GM19372 (cell line): Measurements from ENCODE around the gene FBF1.
"Not testable (repeated sequence)": the region's sequence is repeated elsewhere in the genome, so short reads cannot be mapped to it uniquely, and the experiment has no call there.

ENCODE experiments used
- ATAC-seq: cut with Tn5 transposase; IDR thresholded peaks from one replicate; pipeline ENCODE4 v1.9.1; 2021; ENCODE audit warnings: mild to moderate bottlenecking, low read depth, moderate library complexity; ENCODE audit not compliant: unreplicated experiment

The FBF1 gene, protein sequence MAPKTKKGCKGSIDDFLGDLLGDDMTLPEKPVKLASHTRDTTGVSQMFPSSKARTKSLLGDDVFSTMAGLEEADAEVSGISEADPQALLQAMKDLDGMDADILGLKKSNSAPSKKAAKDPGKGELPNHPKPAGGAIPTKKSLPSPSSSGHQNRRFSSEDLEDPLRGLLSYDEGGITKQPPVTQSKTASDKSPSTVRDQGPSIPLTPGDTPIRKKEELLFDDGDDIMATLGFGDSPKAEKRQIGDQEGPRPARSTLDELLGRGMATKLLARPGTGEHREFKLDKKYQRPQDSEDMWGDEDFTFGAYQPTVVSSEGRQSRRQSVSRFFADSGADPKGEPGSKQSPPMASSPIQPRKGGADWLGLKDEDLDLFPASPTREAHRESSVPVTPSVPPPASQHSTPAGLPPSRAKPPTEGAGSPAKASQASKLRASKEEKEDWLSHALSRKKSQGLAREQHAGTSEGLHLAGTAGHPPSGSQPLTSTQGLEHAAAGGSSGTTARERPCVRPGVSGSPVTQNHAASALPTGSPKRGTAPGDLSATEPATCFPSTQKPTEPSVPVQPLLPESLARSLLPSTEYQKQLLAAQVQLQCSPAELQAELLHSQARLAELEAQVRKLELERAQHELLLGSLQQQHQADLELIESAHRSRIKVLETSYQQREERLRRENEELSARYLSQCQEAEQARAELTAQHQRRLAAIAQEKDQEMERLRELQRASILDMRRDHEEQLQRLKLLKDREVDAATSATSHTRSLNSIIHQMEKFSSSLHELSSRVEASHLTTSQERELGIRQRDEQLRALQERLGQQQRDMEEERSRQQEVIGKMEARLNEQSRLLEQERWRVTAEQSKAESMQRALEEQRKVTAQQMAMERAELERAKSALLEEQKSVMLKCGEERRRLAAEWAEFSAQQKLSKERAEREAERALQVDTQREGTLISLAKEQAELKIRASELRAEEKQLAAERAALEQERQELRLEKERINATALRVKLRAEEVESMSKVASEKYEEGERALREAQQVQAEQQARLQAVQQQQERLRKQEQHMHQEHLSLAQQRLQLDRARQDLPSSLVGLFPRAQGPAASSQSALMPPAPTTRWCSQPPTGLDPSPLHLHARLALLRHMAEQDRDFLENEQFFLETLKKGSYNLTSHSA

GRCh38 chr17:75940727-75941441 is at the start of gene FBF1:
Gene FBF1, minus strand, starts transcription at chr17:75941042. Its CDS starts 2,893 bp downstream, at chr17:75938149.
- peak; percentile 99 for ATAC-seq

DNA sequence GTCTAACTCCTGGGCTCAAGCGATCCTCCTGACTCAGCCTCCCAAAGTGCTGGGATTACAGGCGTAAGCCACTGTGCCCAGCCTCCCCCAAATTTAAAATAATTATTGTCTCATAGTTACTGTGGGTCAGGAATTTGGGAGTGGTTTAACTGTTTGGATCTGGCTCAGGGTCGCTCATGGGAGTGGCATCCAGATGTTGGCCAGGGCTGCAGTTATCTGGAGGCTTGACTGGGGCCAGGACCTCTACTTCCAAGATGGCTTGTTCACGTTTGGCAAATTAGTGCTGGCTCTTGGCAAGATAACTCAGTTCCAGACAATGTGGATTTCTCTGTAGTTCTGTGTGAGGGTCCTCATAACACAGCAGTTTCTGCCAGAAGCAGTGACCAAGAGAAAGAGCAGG is 46.2 kb upstream of the FBF1 start:
- no peak for ATAC-seq

DNA sequence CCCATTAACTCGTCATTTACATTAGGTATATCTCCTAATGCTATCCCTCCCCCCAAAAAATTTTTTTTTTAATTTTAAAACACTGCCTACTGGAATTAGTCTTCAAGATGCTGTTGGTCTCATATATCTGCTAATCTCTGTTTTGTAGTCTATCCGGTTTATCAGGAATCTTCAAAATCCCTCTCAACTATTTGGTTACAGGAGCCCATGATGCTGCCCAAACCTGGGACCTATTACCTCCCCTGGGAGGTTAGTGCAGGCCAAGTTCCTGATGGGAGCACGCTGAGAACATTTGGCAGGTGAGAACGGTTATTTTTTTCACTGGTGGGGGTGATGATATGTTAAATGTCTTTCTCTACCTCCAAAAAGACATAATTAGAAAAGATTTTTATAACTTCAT is 45.1 kb upstream of the FBF1 start:
- no peak for ATAC-seq

DNA sequence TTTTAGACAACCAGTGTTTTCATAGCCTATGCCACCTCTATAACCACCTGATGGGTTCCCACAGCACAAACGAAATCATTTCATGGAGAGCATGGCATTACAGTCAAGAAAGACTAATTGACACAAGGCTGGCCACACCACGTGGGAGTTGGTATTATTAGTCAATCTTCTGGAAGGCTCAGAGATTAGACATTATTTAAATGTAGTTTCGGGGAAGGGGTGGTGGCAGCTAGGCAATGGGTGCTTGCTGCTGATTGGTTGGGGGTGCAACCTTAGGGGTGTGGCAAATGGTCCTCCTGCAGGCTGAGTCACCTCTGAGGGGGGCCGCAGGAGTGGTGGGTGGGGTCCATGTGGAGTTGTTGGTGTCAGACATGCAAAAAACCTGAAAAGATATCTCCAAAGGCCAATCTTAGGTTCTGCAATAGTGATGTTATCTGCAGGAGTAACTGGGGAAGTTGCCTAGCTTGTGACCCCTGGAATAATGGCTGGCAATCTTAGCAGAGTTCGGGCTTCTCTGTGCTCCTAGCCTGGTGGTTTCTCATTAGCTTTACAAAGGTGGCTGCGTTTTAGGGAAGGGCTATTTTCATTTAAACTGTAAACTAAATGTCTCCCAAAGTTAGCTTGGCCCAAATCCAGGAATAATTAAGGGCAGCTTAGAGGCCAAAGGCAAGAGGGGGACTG is 42.8 kb upstream of the FBF1 start:
- ATAC-seq, result no peak

- ATAC-seq, result no peak
Observed at GRCh38 chr17:75981019-75981615, 40.3 kb upstream of the FBF1 start.

- ATAC-seq, result no peak
Observed at GRCh38 chr17:75980188-75981018, 39.6 kb upstream of the FBF1 start.

- ATAC-seq, result peak; percentile 19
Observed at GRCh38 chr17:75979705-75980187, 38.9 kb upstream of the FBF1 start.

- peak; percentile 87 for ATAC-seq
Observed at GRCh38 chr17:75978938-75979704, 38.3 kb upstream of the FBF1 start, which contains the start of the genes ACOX1 and TEN1. Gene ACOX1, minus strand, starts transcription at chr17:75979166. Its CDS starts 93 bp downstream, at chr17:75979073. Gene TEN1, plus strand, starts transcription at chr17:75979240. Its CDS starts 6,953 bp downstream, at chr17:75986193.

DNA sequence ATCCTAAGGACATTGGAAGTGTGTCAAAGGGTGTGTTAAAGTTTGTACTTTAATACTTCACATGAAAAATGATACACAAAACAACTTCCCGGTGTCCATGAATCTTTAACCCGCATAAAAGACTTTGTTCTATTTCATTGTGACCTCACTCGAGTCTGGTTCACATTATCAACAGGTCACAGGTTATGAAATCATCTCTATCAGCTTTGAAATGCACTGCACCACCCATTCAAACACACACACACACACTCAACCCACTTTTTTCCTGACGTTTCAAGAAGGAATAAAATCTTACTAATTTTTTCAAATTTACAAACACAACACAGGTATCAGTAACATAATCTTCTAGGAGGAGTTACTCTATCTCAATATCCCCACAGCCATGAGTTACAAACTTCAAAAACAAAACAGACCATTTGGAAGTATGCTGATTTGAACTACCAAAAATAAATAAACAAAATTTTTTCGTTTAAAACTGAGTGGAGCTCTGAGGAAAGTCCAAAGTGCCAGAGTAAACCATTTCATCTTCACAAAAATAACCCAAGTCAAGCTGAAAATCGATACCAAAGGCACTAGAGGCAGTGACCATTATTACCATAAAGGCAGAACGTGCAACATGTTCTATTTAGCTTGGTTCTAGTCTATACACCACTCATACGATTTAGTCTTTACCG is 35.5 kb upstream of the FBF1 start:
- ATAC-seq, result no peak

- no peak for ATAC-seq
Observed at GRCh38 chr17:75975757-75976174, 34.9 kb upstream of the FBF1 start.

GRCh38 chr17:75975187-75975586 is 34.3 kb upstream of the FBF1 start:
- ATAC-seq, result not testable (repeated sequence)

DNA sequence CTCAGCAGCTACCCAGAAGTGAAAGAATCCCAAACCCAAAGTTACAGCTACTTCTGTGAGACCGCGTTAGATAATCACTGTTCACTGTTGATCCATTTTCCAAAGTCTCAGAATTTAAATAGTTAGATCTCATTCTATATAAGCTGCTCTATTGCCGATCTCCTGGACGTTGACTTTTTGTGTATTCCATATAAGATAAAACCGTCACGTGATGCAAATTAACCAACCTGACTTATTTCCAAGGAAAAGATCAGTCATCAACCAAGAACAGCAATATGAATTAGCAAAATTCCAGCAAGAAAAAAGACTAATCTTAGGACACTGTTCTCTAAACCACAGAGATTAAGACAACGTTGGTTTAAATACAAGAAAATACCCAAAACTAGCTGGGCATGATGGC is 29.8 kb upstream of the FBF1 start:
- no peak for ATAC-seq

GRCh38 chr17:75970011-75970523 is 29.2 kb upstream of the FBF1 start:
- no peak for ATAC-seq

- not testable (repeated sequence) for ATAC-seq
Observed at GRCh38 chr17:75969044-75969443, 28.2 kb upstream of the FBF1 start.

DNA sequence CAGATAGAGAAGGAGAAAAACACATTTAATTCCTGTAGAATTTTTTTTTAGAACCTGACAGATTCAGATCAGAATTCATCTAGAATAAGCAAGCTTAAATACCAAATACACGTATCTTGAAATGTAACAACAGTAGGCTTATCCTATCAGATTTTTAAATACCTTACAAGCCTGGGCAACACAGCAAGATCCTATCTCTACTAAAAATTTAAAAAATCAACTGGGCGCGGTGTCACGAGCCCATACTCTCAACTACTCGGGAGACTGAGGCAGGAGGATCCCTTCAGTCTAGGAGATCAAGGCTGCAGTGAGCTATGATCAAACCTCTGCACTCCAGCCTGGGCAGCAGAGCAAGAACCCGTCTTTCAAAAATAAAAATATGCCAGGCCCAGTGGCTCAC is 24.6 kb upstream of the FBF1 start:
- no peak for ATAC-seq

- no peak for ATAC-seq
Observed at GRCh38 chr17:75959839-75960511, 19.1 kb upstream of the FBF1 start.
